8988T (cell line): ENCODE results near the gene FAU.
"Not testable (repeated sequence)": the region's sequence is repeated elsewhere in the genome, so short reads cannot be mapped to it uniquely, and the experiment has no call there.

ENCODE experiments used
- DNase-seq: peaks from one replicate; pipeline ENCODE4 v3.0.0; 2011

The FAU gene

GRCh38 chr11:65119670-65119995 is 2.3 kb downstream of the FAU start:
- no peak for DNase-seq

GRCh38 chr11:65118891-65119669 is 2.9 kb downstream of the FAU start:
- DNase-seq, result not testable (repeated sequence)

- no peak for DNase-seq
Observed at GRCh38 chr11:65118097-65118837, 3.7 kb downstream of the FAU start.

- peak; percentile 91 for DNase-seq
Observed at GRCh38 chr11:65117206-65118096, 4.5 kb downstream of the FAU start, which contains the start of gene ZNHIT2. TSS of gene ZNHIT2 (minus strand) at chr11:65117701. CDS start at chr11:65117653, 48 bp downstream.

DNA sequence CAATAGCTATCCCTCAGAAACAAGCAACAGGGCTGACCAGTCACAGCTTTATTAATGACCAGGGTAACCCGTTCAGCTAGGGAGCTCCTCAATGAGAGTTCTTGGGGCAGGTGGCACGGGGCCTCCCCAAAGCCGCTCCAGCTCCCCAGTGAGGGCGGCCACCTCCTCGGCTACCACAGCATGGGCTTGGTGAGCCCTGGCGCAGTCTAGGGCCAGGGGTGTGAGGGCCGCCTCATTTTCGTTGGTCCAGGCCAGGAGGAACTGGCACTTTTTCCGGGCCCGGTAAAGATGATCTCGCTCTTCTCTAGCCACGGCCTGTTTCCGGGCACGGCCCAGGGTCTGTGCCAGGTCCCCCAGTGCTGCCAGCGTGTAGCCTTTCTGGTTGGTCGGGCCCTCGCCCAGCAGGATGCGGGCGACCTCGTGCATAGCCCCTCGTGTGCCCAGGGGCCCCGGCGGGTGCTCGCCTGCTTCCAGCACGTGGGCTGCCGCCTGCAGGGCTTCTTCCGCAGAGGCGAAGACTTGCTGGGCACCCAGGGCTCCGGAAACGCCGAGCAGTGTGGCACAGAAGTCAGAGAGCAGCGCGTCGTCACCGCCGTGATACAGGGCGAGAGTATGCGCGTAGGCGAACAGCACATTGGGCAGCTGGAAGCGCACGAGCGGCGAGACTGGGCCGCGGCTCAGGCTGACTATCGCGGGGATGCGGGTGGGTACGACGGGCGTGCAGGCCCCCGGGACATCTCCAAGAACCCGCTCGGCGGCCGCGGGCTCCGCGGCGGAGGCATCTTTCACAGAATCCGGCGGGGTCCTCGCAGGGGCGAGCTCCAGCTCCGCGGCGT is 5.3 kb downstream of the FAU start:
- no peak for DNase-seq

GRCh38 chr11:65115361-65116082 is 6.4 kb downstream of the FAU start:
- DNase-seq, result no peak

DNA sequence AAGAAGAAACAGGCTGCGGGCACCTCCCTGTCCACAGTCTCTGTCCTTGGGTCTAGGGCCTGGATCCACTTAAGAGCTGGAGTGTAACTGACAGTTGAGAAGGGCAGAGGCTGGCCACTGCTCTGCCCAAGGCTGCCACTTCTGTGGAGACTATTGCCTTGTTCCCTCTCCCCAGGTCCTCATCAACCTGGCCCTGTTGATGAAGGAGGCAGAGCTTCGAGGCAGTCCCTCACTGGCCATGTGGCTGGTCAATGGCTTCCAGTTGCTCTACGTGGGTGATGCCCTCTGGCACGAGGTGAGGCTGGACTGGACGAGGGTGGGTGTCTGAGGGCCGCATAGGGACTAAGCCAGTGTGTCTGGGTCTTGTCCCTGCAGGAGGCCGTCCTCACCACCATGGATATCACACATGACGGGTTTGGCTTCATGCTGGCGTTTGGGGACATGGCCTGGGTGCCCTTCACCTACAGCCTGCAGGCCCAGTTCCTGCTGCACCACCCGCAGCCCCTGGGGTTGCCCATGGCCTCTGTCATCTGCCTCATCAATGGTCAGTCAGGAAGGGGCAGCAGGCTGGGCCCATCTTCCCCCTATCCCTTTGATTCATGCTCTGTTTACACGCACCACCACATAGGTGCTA is 7.3 kb downstream of the FAU start:
- DNase-seq, result no peak

DNA sequence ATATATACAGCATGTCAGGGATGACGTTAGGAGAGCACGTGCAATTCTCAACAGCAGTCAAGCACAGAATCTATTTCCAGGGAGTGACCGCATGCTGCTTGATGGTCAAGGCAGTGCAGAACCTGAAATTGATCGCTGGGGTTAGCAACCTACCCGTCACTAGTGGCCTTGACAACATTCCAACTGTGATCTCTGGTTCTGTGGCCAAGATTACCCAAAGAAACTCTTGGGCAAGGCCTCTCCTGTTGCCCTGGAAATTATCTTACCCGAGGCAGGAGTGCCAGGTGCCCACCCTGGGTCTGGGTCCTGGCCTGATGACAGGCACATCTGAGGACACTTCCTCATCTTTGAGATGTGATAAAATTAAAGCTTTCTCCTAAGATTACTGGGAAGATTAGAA is 8.1 kb downstream of the FAU start:
- DNase-seq, result no peak

- DNase-seq, result no peak
Observed at GRCh38 chr11:65113361-65113756, 8.6 kb downstream of the FAU start.

GRCh38 chr11:65112546-65113360 is 9.2 kb downstream of the FAU start:
- DNase-seq, result peak; percentile 82

- peak; percentile 99 for DNase-seq
Observed at GRCh38 chr11:65111744-65112545, 10.0 kb downstream of the FAU start, which contains the start of gene TM7SF2. TSS of gene TM7SF2 (plus strand) at chr11:65111872. CDS start at chr11:65112016, 144 bp downstream.

- DNase-seq, result no peak
Observed at GRCh38 chr11:65111159-65111743, 10.7 kb downstream of the FAU start.

- DNase-seq, result peak; percentile 98
Observed at GRCh38 chr11:65110354-65110861, 11.5 kb downstream of the FAU start.

DNA sequence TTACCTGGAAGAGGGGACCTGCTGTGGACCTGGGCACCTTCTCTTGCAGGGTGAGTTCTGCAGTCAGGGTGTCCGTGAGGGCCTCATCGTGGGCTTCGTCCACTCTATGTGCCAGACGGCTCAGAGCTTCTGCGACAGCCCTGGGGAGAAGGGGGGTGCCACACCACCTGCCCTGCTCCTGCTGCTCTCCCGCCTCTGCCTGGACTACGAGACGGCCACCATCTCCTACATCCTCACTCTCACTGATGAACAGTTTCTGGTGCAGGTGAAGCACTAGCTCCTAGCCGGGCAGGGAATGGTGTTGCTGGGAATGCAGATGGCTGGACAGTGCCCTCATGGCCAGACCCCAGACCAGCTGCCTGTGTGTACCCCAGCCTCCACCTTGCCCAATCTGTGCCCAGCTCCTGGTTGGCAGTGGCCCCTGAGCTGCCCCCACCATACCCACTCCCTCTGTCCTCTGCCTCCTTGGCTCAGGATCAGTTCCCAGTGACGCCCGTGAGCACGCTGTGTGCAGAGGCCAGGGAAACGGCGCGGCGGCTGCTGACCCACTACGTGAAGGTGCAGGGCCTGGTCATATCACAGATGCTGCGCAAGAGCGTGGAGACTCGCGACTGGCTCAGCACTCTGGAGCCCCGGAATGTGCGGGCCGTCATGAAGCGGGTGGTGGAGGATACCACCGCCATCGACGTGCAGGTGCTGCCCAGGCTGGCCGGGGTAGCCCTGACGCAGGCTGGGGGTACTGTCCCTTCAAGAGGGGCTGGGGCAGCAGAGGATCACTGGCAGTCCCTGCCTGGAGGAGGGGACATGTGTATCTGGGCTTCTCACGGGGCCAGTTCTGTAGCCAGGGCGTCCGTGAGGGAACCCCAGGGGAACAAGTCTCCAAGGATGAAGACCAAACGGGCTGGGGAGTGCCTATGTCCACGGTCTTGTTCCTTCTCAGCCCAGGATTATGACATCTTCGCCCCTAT is 12.4 kb downstream of the FAU start:
- no peak for DNase-seq

DNA sequence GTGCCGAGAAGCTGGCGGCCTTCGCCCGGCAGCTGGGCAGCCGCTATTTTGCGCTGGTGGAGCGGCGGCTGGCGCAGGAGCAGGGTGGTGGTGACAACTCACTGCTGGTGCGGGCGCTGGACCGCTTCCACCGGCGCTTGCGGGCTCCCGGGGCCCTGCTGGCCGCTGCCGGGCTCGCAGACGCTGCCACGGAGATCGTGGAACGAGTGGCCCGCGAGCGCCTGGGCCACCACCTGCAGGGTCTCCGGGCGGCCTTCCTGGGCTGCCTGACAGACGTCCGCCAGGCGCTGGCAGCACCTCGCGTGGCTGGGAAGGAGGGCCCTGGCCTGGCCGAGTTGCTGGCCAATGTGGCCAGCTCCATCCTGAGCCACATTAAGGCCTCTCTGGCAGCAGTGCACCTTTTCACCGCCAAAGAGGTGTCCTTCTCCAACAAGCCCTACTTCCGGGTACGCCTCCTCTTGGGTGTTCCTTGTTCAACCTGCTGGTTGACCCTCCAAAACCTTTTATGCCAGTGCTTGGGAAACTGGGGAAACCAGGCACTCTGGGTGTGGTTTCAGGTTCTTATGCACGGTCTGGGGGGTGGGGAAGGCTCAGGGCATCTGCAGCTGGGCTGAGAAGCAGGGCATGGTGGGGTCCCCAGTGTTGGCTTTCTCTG is 13.3 kb downstream of the FAU start:
- no peak for DNase-seq

- no peak for DNase-seq
Observed at GRCh38 chr11:65107751-65108468, 14.0 kb downstream of the FAU start.
